OCI-LY3 (cell line): ENCODE results near the gene SIK2.

ENCODE experiments used
- H2AFZ ChIP-seq: fragments of 200-600, 300-600 bp; shearing (Covaris generic); 2 replicates; pipeline ENCODE4 v1.6.0; 2014; ENCODE audit warnings: antibody characterized with exemption, low read depth, low read length
- H3K27ac ChIP-seq: fragments of 200-600, 300-600 bp; sonication (generic); 2 replicates; pipeline ENCODE4 v1.5.1; 2014; ENCODE audit warnings: mild to moderate bottlenecking, low read length, moderate library complexity, mixed read lengths
- H3K27me3 ChIP-seq: fragments of 200-600, 300-600 bp; sonication (generic); 2 replicates; pipeline ENCODE4 v1.6.1; 2014; ENCODE audit warnings: low read depth, low read length, mixed read lengths
- H3K36me3 ChIP-seq: fragments of 200-600, 300-600 bp; sonication (generic); replicated peaks from 2 replicates; pipeline ENCODE3; 2014; ENCODE audit warnings: low read depth, low read length, mixed read lengths
- H3K4me1 ChIP-seq: fragments of 300-600, 200-600 bp; sonication (generic); 2 replicates; pipeline ENCODE4 v1.6.1; 2014; ENCODE audit warnings: low read length, mixed read lengths
- H3K4me2 ChIP-seq: fragments of 200-600, 300-600 bp; sonication (generic); 2 replicates; pipeline ENCODE4 v1.6.1; 2014; ENCODE audit warnings: low read length, mixed read lengths
- H3K4me3 ChIP-seq: fragments of 300-600, 200-600 bp; sonication (generic); 2 replicates; pipeline ENCODE4 v1.5.1; 2014; ENCODE audit warnings: antibody characterized with exemption, mild to moderate bottlenecking, low read length, moderate library complexity
- H3K79me2 ChIP-seq: fragments of 300-600, 200-600 bp; shearing (Covaris generic); 2 replicates; pipeline ENCODE4 v1.6.1; 2014; ENCODE audit warnings: mild to moderate bottlenecking, low read length, mixed read lengths
- H3K9ac ChIP-seq: fragments of 300-600, 200-600 bp; shearing (Covaris generic); 2 replicates; pipeline ENCODE4 v1.6.0; 2014; ENCODE audit warnings: mild to moderate bottlenecking, low read length, moderate library complexity
- H3K9me3 ChIP-seq: fragments of 200-600, 300-600 bp; shearing (Covaris generic); 2 replicates; pipeline ENCODE4 v1.6.1; 2014; ENCODE audit warnings: low read length, mixed read lengths; ENCODE audit not compliant: insufficient read depth
- H4K20me1 ChIP-seq: fragments of 200-600, 300-600 bp; sonication (generic); 2 replicates; pipeline ENCODE4 v1.6.1; 2016; ENCODE audit warnings: low read length, mixed read lengths; ENCODE audit not compliant: insufficient read depth
- CTCF ChIP-seq: fragments of 200-600, 300-600 bp; sonication (generic); IDR thresholded peaks from 2 replicates; pipeline ENCODE4 v1.5.1; 2014; ENCODE audit warnings: antibody characterized with exemption, low read length, low read depth
- EZH2phosphoT487 ChIP-seq: fragments of 200-600 bp; shearing (Covaris generic); IDR thresholded peaks from 2 replicates; pipeline ENCODE4 v1.6.1; 2018; ENCODE audit warnings: antibody characterized with exemption, mixed run types, low read depth

The SIK2 gene

GRCh38 chr11:111663820-111664219 lies 61.6 kb downstream of the SIK2 start:
- H3K27me3 ChIP-seq: no peaks in the 10 kb centered on the region
- H3K4me3 ChIP-seq: no peak overlapping the region
- no peak overlapping the region for H3K9ac ChIP-seq
- H2AFZ ChIP-seq: no peak overlapping the region
- peaks cover 32% of the 10 kb centered on the region for H4K20me1 ChIP-seq
- no peaks in the 10 kb centered on the region for H3K9me3 ChIP-seq
- 0 out of 2 replicates have a peak, but pooled peaks cover 4% of the 10 kb centered on the region for H3K4me1 ChIP-seq
- no peak for TF ChIP-seq CTCF
- no peak for TF ChIP-seq EZH2phosphoT487
- no peak overlapping the region for H3K27ac ChIP-seq
- peaks cover 8% of the 10 kb centered on the region; the same call in 1 of the 2 replicates for H3K79me2 ChIP-seq
- H3K36me3 ChIP-seq: no peaks in the 10 kb centered on the region
- no peak overlapping the region for H3K4me2 ChIP-seq

GRCh38 chr11:111665777-111666176 lies 63.5 kb downstream of the SIK2 start:
- Histone ChIP-seq H3K79me2 (0 out of 2 replicates have a peak, but pooled peaks cover 2% of the 10 kb centered on the region), H3K27ac (no peak overlapping the region), H2AFZ (no peak overlapping the region), H3K4me1 (0 out of 2 replicates have a peak, but pooled peaks cover 4% of the 10 kb centered on the region), H3K4me3 (no peak overlapping the region), H3K4me2 (no peak overlapping the region), H3K27me3 (no peaks in the 10 kb centered on the region), H3K36me3 (no peaks in the 10 kb centered on the region), H3K9me3 (no peaks in the 10 kb centered on the region), H3K9ac (no peak overlapping the region), H4K20me1 (peaks cover 33% of the 10 kb centered on the region)
- TF ChIP-seq EZH2phosphoT487 (no peak), CTCF (no peak)

DNA sequence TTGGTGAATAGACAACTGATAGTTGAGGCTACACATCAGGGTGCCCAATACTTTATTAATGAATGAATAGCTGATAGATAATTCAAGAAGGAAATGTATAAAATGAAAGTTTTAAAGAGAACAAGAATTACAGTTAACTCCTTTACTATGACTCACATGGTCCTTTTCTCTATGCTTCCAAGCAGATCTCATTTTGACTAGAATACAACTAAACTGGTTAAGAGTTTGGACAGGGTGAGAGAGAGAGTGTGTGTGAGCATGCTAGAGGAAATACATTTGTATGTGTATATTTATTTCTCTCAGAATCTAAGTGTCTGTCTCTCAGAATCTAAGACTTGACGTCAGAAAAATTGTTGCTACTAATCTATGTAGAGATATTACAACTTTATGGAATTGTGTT lies 66.7 kb downstream of the SIK2 start:
- Histone ChIP-seq H3K9ac (no peak overlapping the region), H3K4me1 (no peaks in the 10 kb centered on the region), H2AFZ (no peak overlapping the region), H3K9me3 (no peaks in the 10 kb centered on the region), H3K27ac (no peak overlapping the region), H3K36me3 (peaks cover 18% of the 10 kb centered on the region), H3K4me2 (no peak overlapping the region), H4K20me1 (peaks cover 32% of the 10 kb centered on the region), H3K4me3 (no peak overlapping the region), H3K79me2 (no peaks in the 10 kb centered on the region), H3K27me3 (no peaks in the 10 kb centered on the region)
- TF ChIP-seq EZH2phosphoT487 (no peak), CTCF (no peak)

DNA sequence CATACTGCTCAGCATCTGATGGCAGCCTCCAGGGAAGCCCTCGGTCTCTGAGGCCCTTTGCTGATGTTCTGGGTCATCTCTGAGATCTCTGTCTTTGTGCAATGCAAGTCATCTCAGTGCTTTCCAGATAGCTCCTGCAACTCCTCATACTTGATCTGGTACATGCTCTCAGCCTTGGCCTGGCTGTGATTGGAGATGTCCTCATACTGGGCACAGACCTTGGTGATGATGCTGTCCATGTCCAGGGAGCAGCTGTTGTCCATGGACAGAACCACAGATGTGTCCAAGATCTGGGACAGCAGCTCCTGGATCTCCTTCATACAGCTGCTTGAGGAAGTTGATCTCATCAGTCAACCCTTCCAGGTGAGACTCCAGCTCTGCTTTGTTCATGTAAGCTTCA lies 69.1 kb downstream of the SIK2 start:
- no peaks in the 10 kb centered on the region for H3K79me2 ChIP-seq
- no peaks in the 10 kb centered on the region for H3K9me3 ChIP-seq
- H3K27me3 ChIP-seq: no peaks in the 10 kb centered on the region
- no peak for TF ChIP-seq EZH2phosphoT487
- no peak for TF ChIP-seq CTCF
- H3K27ac ChIP-seq: no peak overlapping the region
- no peak overlapping the region for H2AFZ ChIP-seq
- no peak overlapping the region for H3K4me3 ChIP-seq
- no peak overlapping the region for H3K9ac ChIP-seq
- H3K4me2 ChIP-seq: no peak overlapping the region
- no peaks in the 10 kb centered on the region for H3K4me1 ChIP-seq
- peaks cover 27% of the 10 kb centered on the region for H3K36me3 ChIP-seq
- H4K20me1 ChIP-seq: peaks cover 23% of the 10 kb centered on the region
